Dedifferentiated amniotic fluid mesenchymal stem cell (primary cell): ENCODE data around the gene DDI2.
A peak's percentile ranks its signal among the peaks of the same experiment; 100 is the strongest.

ENCODE experiments used
- DNase-seq: peaks from one replicate; pipeline ENCODE4 v3.0.0-alpha.2; 2016; ENCODE audit errors: extremely low spot score

Gene DDI2

DNA sequence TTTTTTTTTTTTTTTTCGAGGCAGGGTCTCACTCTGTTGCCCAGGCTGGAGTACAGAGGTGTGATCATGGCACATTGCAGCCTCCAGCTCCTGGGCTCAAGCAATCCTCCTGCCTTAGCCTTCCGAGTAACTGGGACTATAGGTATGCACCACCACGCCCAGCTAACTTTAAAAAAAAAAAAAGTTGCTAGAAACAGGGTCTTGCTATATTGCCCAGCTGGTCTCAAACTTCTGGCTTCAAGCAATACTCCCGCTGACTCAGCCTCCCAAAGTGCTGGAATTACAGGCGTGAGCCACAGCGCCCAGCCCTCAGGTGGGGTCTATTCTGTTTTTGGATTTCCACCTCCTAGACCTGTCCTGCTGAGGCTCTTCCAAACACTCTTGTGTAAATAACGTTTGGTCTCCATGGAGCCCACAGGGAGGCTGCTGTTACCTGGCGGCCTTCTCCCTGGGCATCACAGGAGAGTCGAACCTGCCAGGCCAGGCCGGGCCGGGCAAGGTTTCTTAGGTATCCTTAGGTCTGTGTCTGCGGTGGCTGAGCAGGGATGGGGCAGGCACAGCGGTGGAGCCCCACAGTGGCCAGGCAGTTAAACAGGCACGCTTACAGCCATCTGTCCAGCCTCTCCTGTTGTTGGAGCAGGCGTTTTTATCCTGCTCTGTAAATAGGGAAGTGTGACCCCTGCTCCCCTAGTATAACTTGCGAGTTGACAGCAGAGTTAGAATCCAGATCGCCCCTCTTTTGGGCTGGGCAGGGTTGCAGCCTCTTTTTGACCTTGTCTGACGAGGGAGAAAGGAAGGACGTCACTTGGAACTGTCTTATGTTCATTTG, 85.7 kb downstream of the DDI2 start:
- no peak for DNase-seq

DNA sequence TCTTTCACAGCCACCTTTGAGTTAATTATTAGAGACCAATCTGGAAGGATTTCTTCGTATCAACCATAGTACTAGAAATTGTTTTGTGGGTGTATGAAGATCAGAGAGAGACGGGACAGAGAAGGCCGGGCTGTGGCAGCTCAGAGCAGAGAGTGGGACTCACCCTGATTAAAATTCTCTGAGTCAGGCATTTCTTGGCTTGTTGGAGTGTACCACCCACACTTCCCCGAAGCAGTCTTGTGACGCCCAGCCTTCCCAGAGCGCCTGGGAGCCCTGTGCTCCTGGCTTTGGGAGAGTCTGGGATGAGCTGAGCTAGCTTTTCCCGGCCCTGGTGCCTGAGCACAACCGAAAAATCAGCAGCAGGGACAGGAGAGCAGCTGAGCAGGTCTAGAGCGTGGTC, 86.3 kb downstream of the DDI2 start:
- peak; percentile 91 for DNase-seq

DNA sequence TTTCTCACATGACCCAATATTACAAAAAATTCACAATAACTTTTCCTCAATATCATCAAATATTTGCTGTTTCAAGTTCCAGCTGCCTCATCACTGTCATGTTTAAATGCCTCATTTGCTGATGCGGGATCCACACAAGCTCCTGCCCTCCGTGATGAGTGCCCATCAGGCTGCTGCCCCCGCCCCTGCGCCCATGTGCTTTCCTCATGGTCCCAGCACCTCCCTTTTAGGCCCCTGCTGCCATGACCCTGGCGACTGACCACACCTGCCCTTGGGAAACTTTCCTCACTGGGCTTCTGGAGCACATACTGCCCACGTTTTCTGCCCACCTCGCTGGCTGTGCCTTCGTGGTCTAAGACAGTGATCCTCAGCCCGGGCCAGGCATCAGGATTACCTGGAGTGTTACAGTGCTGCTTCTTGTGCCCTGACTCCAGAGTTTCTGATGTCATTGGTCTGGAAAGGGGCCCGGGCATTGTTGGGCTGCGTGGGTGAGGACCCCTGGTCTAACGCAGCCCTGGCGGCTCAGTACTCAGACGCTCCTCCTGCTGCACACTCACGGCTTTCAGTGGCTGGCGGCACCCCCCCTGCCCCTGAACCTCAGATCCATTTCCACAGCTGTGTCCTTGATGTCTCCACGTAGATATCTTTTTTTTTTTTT, 87.4 kb downstream of the DDI2 start:
- no peak for DNase-seq

DNA sequence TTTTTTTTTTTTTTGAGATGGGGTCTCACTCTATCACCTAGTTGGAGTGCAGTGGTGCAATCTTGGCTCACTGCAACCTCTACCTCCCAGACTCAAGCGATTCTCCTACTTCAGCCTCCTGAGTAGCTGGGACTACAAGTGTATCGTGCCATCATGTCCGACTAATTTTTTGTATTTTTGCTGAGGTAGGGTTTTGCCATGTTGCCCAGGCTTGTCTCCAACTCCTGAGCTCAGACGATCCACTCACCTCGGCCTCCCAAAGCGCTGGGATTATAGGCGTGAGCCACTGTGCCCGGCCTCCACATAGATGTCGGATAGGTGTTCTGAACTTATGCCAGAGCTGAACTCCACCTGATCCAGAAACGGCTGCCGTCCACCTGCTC, 87.9 kb downstream of the DDI2 start:
- DNase-seq = no peak

DNA sequence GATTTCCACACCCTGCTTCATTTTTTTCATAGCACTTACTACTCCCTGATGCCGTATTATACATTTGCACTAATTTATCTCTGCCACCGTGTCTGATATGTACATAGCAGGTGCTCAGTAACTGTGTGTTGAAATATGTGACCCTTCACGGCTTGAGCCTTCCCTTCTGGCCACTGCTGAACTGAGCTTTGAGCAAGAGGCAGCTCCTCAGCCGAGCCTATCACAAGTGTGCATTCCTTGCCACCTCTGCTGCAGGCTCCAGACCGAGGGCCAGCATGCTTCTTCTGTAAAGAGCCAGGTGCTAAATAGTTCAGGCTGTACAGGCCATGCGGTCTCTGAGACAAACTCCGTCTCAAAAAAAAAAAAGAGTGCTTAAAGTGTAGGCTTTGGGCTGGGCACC, 89.5 kb downstream of the DDI2 start:
- DNase-seq = no peak

DNA sequence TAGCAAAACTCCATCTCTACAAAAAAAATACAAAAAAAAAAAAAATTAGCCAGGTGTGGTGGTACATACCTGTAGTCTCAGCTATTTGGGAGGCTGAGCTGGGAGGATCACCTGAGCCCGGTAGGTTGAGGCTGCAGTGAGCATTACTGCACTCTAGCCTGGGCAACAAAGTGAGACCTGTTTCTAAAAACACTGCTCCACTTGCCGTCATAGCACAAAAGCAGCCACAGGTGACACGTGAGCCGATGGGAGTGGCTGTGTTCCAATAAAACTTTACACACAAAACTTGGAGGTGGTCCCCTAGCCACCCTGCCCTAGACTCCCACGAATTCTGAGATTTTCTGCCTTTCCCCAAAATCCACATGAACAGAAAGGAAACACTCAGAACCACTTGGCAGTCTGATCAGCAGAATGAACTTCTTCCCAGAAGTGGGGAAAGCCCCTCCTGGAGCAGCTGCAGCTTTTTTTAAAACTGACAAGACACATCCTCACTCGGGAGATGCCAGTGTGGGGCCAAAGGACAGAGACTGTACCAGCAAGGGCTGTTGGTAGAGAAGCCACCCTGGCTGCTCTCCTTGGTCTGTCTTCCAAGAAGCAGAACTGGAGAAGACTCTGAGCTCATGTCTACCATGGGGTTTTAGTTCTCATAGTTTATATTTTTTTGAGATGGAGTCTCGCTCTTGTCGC, 90.1 kb downstream of the DDI2 start:
- no peak for DNase-seq

DNA sequence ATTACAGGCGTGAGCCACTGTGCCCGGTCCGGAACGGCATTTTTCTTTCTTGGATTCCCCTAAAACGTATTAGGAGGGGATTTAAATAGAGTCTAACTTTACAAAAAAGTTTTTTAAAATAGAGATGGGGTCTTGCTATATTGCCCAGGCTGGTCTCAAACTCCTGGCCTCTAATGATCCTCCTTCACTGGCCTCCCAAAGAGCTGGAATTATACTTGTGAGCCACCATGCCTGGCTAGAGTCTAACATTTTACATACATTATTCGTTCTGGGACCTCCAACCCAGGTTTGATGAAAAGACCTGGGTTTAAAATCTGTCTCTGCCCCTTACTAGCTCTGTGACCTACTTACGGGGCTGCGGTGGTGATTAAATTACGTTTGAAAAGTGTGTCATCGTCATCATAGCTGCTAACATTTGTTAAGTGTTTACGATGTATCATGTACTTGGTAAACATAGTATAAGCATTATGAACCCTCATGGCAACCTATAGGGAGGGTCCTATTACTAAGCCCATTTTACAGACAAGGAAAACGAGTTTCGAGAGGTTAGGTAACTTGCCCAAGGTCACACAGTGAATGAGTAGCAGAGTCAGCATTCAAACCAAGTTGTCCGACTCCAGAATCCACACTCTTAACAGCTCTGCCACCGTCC, 91.4 kb downstream of the DDI2 start:
- DNase-seq = no peak

DNA sequence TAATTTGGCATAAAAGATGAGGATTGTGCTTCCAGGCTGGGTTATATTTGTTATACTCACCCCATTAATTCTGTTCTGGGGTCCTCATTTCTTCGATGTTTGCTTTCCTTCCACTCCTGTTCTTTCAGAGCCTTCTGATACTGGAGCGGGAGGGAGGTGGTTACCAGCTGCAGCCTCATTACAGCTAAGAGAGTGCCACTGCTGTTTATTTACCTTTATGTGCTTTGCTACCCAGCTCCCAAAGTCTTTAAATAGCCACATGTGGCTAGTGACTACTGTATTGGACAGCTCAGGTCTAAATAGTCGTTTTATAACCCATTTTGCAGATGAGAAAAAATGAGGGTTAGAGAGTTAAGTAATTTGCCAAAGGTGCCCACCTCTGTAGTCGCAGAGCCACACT, 92.0 kb downstream of the DDI2 start:
- DNase-seq = no peak

DNA sequence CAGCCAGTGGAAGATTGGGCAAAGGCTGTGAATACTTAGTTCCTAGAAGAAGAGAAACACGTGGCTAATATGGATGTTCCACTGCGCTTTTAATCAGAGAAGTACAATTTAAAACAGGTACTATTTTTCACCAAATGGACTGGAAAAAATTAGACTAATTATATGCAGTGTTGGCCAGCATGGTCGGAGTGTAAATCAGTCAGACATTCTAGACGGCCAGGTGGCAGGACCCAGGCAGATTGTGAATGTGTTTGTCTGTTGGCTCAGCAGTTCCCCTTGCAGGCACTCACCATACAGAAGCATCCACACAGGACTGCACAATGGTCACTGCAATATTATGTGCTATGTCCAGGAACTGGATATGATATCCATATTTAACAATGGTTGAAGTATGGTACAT, 94.9 kb downstream of the DDI2 start:
- DNase-seq = no peak

DNA sequence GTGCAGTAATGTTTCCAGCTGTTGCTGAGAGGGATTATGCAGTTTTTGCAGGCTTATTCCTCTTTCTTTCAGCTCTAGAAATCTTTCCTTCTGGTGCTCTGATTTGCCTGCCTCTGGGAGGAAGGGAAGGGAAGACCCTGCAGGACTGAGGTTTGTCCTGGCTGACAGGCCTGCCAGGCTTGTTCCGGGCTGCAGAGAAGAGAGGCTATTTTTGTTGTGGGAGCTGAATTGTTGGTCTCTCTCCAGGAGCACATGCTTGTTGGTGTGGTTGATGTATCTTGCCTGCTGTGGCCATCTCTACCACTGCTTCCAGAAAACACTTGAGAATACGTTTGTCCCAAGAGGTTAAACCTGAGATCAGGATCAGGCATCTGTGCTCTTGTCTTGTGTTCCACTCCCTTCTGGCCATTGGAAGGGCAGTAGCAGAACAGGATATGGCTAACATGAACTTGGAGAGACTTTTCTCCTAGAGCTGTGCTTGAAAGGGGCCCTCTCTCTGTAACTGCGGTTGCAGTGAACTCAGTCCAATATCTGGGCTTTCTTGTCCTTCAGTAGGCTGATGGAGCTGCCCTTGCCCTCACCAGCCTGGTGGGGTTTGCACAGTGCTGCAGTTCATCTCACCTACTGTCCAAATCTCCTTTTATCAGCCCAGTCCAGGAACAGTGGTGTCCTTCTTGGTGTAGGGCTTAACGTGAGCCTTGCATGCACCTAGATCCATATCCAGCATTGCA, 97.3 kb downstream of the DDI2 start:
- DNase-seq = peak; percentile 29

DNA sequence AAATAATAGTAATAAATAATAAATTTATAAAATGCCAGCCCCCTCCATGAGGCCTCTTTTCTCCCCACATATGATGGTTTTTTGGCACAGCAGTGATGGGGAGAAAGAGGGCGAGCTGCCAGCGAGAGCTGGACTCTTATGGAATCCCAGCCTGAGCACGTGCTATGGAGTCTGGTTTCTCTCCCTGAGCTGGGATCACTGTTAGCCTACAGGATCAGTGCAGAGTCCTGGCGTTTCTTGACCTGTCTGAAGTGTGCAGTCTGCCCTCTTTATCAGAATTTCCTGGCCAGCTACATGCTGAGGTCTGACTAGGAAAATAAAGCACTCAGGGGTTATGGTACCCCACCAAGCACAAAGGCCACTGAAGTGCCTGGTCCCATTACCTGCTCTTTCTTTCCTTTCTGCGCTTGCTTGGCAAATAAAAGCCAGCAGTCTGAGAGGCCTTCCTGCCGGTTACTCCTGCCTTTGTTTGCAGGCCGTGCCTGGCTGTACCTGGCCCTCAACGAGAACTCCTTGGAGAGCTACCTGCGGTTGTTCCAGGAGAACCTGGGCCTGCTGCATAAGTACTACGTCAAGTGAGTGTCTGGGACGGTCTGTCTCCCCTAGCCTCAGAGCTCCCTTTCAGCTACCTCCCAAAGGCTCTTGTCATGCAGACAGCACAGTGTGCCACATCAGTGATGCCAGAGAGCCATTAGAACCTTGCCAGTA, 100.3 kb downstream of the DDI2 start:
- DNase-seq = no peak

DNA sequence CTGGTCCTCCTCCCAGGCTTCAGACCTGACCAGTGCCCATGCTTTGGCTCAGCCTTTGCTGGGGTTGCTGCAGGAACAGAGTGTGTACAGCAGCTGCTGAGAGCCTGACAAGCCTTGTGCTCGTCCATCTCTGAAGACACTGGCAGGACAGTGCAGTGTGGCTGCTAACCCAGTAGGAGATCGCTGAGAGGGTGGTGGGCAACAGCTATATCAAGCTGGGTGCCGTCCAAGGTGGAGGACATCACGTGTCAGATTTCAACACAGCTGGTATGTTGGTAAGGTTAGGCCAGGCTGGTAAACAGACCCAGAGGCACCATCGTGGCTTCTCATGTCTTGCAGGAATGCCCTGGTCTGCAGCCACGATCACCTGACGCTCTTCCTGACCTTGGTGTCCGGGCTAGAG, 100.9 kb downstream of the DDI2 start:
- DNase-seq = no peak
